Heart left ventricle (tissue), 16 donors: ENCODE results near the gene ULK4. TPM values are rescaled to one million over a fixed set of nuclear protein-coding genes. Genes with fewer than 3 reads are reported as not detected.
"Not testable (repeated sequence)": the region's sequence is repeated elsewhere in the genome, so short reads cannot be mapped to it uniquely, and the experiment has no call there.

Experiments used
- ATAC-seq, 4 donors: fragments of 200-7000 bp; cut with Tn5 transposase; one replicate each; pipeline ENCODE4 v1.9.1; 2020 to 2022; ENCODE audit warnings: moderate library complexity in 4 of 4, mild to moderate bottlenecking in 3 of 4, moderate number of reproducible peaks in 1 of 4
- DNase-seq, 5 donors: peaks; one replicate each; pipeline ENCODE4 v3.0.0-alpha.2; 2020
- H3K27ac ChIP-seq, 12 donors: fragments of 200-600 bp; sonication (generic) in 4 of 12; one replicate each; pipeline versions ENCODE4 v1.5.0 to v1.8.0; 2016 to 2022; ENCODE audit warnings: mild to moderate bottlenecking in 2 of 12
- H3K27me3 ChIP-seq, 9 donors: fragments of 200-600 bp; sonication (generic) in 2 of 9; one replicate each; pipeline versions ENCODE4 v1.5.1 to v1.8.0; 2016 to 2022; ENCODE audit warnings: mild to moderate bottlenecking in 3 of 9
- H3K36me3 ChIP-seq, 9 donors: fragments of 200-600 bp; sonication (generic) in 2 of 9; one replicate each; pipeline versions ENCODE4 v1.5.0 to v1.8.0; 2018 to 2022; ENCODE audit warnings: mild to moderate bottlenecking in 2 of 9
- H3K4me1 ChIP-seq, 12 donors: fragments of 200-600 bp; sonication (generic) in 4 of 12; one replicate each; pipeline versions ENCODE4 v1.5.0 to v1.8.0; 2016 to 2022; ENCODE audit warnings: mild to moderate bottlenecking in 3 of 12
- H3K4me3 ChIP-seq, 12 donors: fragments of 200-600 bp; sonication (generic) in 4 of 12; one replicate each; pipeline versions ENCODE4 v1.5.0 to v1.8.0; 2017 to 2022; ENCODE audit warnings: mild to moderate bottlenecking in 9 of 12, moderate library complexity in 4 of 12
- H3K9me3 ChIP-seq, 12 donors: fragments of 200-600 bp; sonication (generic) in 4 of 12; one replicate each; pipeline versions ENCODE4 v1.5.0 to v1.8.0; 2016 to 2022; ENCODE audit warnings: mild to moderate bottlenecking in 1 of 12
- CTCF ChIP-seq, 12 donors: fragments of 200-600 bp; sonication (generic) in 4 of 12; IDR thresholded peaks; one replicate each; pipeline versions ENCODE4 v1.5.0 to v1.8.0; 2018 to 2022; ENCODE audit warnings: antibody characterized with exemption in 12 of 12, mild to moderate bottlenecking in 5 of 12
- POLR2A ChIP-seq, 2 donors: fragments of 450-650 bp; IDR thresholded peaks; one replicate each; pipeline ENCODE4 v1.6.1; 2017; ENCODE audit warnings: antibody characterized with exemption in 2 of 2, mild to moderate bottlenecking in 2 of 2, moderate library complexity in 2 of 2
- WGBS, 4 donors: extraction: QIAGEN DNeasy Blood & Tissue Kit in 2 of 4; methylation state at CpG; one replicate each; pipeline versions ENCODE4 v1.1.5 to v1.1.7; 2013 to 2018; 5-methylcytosine and 5-hydroxymethylcytosine counted together
- intact Hi-C, 10 donors: fragments of 100-400 bp; cut with DNase I; formaldehyde crosslinking; loops; one replicate each; pipeline versions ENCODE4 v1.11.1 to v1.14.2; 2022
- polyA plus RNA-seq, 2 donors: library from polyadenylated mRNA; stranded (reverse); fragments of 200-250 nt; gene quantifications; one replicate each; pipeline ENCODE4 v1.2.3, GENCODE V29; 2013
- total RNA-seq, 9 donors: library from RNA; depleted of rRNA in 2 of 9; stranded (reverse); fragments of >200 nt in 2 of 9; fragmentation: NEBNext Ultra II Directional in 3 of 9; extraction: Animal tissue kit (Norgen Biotek cat#: 25700) in 3 of 9; gene quantifications; one replicate each; pipeline versions ENCODE4 v1.1.0 to v1.2.4, GENCODE V29; 2016 to 2023
- donor health status: ischemic (EF 13 %, LVEDD 7.1; RV severe dilation, severe dysfunction).
- donor health status: healthy with polysubstance abuse.
- donor health status: DM: no; HTN: yes; CAD: no.
- donor health status: DM: no; HTN: no; CAD: no.
- donor health status: ischemic (EF 25% LVEDD 6.9; RV normal size, moderate dysfunction).
- donor health status: ischemic (EF 25% LVEDD 5.7; RV mildly dilated, moderate dysfunction).
- donor health status: healthy.
- donor health status: DM: yes; HTN: yes; CAD: no.
- donor health status: ischemic (EF 35%, LVEDD 5.7; RV mildly dilated, moderate dysfunction).
- donor health status: nonischemic (EF 11% LVEDD 7.7; RV severe dilation, severe dysfunction).
- donor health status: DM: yes; HTN: yes; CAD: no.
- donor health status: PGD.
- donor health status: ischemic (EF 29% LVEDD 5.4; RV normal size, mild dysfunction).
- donor health status: nonischemic (EF 23%, LVEDD 6.1; RV moderate dilation, normal function).

Gene ULK4
- total and polyA plus RNA-seq, 11 donors, result 0.91 to 6.1 (median 2.1) TPM

DNA sequence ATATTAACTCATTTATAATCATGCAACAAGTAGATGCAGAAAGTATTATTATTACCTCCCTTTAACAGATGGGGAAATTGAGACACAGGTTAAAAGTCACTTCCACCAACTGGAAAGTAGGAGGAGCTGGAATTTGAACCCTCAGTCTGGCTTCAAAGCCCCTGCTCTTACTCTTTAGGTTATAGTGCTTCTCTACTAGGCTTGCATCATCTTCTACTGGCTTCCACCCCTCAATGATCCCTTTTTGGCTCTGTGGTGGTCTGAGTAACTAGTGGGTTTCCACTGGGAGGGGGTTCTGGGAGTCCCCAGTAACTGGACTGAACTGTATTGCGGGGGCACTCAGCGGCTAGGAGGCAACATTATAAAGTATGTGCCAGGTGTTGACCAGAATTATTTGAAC lies 671.6 kb downstream of the ULK4 start:
- Histone ChIP-seq H3K4me1 (peaks cover 0 to 6% (median 0%) of the 10 kb centered on the region in 12 donors), H3K4me3 (no peak overlapping the region), H3K27me3 (no peaks in the 10 kb centered on the region), H3K9me3 (peaks cover 0 to under 1% (median 0%) of the 10 kb centered on the region in 12 donors), H3K36me3 (no peaks in the 10 kb centered on the region), H3K27ac (no peak overlapping the region)
- DNase-seq (no peak), ATAC-seq (no peak)
- no peak for TF ChIP-seq POLR2A (IDR thresholded peaks at IDR 0.05)
- TF ChIP-seq CTCF (IDR thresholded peaks at IDR 0.05), result no peak
- 99 to 100% (median 100%) methylated on average over 2 of the region's 2 CpGs for WGBS, 4 donors
- intact Hi-C loops, result no loop called here

DNA sequence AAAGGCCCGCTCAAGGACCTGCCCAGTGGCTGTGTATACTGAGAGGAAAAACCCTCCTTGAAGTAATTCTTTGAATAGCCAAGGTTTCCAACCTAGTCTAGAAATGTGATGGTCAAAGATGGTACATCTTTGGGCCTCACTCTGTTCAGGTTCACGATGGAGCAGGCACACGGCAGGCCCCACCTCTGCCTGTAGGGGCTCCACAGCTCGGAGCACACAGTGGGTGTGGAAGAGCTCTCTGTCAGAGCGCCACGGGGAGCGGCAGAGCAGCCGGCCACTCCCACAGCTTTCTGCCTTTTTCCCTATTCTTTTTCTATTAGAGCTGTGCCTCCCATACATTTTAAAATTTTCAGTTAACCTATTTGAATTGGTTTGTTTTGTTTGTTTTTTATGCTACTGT lies 673.1 kb downstream of the ULK4 start:
- DNase-seq, result no peak

GRCh38 chr3:41286305-41286704 lies 675.6 kb downstream of the ULK4 start:
- DNase-seq, result no peak

More for the DNA sequence above, 673.1 kb downstream of the ULK4 start:
- Histone ChIP-seq H3K4me1 (peaks cover 0 to 6% (median 0%) of the 10 kb centered on the region in 12 donors), H3K4me3 (no peak overlapping the region), H3K27ac (no peak overlapping the region), H3K36me3 (no peaks in the 10 kb centered on the region), H3K27me3 (no peaks in the 10 kb centered on the region), H3K9me3 (peaks cover 0 to 3% (median 0%) of the 10 kb centered on the region in 12 donors)
- TF ChIP-seq CTCF (IDR thresholded peaks at IDR 0.05), result no peak
- no peak for TF ChIP-seq POLR2A (IDR thresholded peaks at IDR 0.05)
- intact Hi-C loops, result no loop called here
- no peak for ATAC-seq
- 93 to 95% (median 95%) methylated on average over 8 of the region's 8 CpGs for WGBS, 4 donors

GRCh38 chr3:41284934-41285333 lies 677.0 kb downstream of the ULK4 start:
- intact Hi-C loops, H3K4me3 ChIP-seq, DNase-seq, H3K27me3 ChIP-seq, ATAC-seq, H3K27ac ChIP-seq, H3K4me1 ChIP-seq, H3K36me3 ChIP-seq: not testable (repeated sequence)
- H3K9me3 ChIP-seq, result peaks cover 0 to 12% (median 0%) of the 10 kb centered on the region in 12 donors
- 91 to 97% (median 95%) methylated on average over 3 of the region's 3 CpGs for WGBS, 4 donors

More at GRCh38 chr3:41286305-41286704, 675.6 kb downstream of the ULK4 start:
- TF ChIP-seq POLR2A (IDR thresholded peaks at IDR 0.05) (no peak), CTCF (IDR thresholded peaks at IDR 0.05) (no peak)
- Histone ChIP-seq H3K27me3 (no peaks in the 10 kb centered on the region), H3K4me3 (no peak overlapping the region), H3K36me3 (no peaks in the 10 kb centered on the region), H3K27ac (no peak overlapping the region), H3K4me1 (peaks cover 0 to 6% (median 0%) of the 10 kb centered on the region in 12 donors), H3K9me3 (peaks cover 0 to 12% (median 0%) of the 10 kb centered on the region in 12 donors)
- ATAC-seq, result no peak
- intact Hi-C loops, result no loop called here
- 72 to 96% (median 87%) methylated on average over 6 of the region's 6 CpGs for WGBS, 4 donors
